HEK293 (cell line): ENCODE measurements around the gene AFF4.

ENCODE experiments used
- CTCF ChIA-PET: fragments of 350-600 bp; formaldehyde crosslinking; extraction: SDS; loops from one replicate; lab custom pipeline; 2021; ENCODE audit warnings: antibody characterized with exemption; lab: Yijun Ruan, JAX
- POLR2A ChIA-PET: fragments of 300-600 bp; formaldehyde crosslinking; extraction: SDS; loops from one replicate; lab custom pipeline; 2020; ENCODE audit warnings: antibody characterized with exemption, inconsistent platforms; lab: Yijun Ruan, JAX
- H3K27ac ChIP-seq: fragments of 200-500 bp; sonication (Bioruptor generic); 2 replicates; pipeline ENCODE4 v1.5.1; 2014; ENCODE audit warnings: low read depth, low read length, control low read depth, inconsistent platforms; ENCODE audit errors: extremely low read depth
- H3K36me3 ChIP-seq, 2 experiments: fragments of 200-500 bp in 1 of 2; sonication (Bioruptor generic) in 1 of 2; 1 replicate in 1 of 2; 2 replicates in 1 of 2; pipeline ENCODE4 v1.5.1; 2014 to 2017; ENCODE audit warnings: inconsistent platforms in 2 of 2, low read length in 2 of 2; ENCODE audit not compliant: control insufficient read depth in 2 of 2, insufficient read depth in 1 of 2
- H3K4me1 ChIP-seq: fragments of 200-500 bp; sonication (Bioruptor generic); 2 replicates; pipeline ENCODE4 v1.5.1; 2014; ENCODE audit warnings: mild to moderate bottlenecking, low read length, inconsistent platforms; ENCODE audit not compliant: control insufficient read depth, insufficient read depth
- H3K4me3 ChIP-seq: 2 replicates; pipeline ENCODE4 v1.5.1; 2011; ENCODE audit warnings: low read depth, mild to moderate bottlenecking, control low read depth, low read length, moderate library complexity
- H3K9me3 ChIP-seq: fragments of 200-500 bp; sonication (Bioruptor generic); 2 replicates; pipeline ENCODE4 v1.5.1; 2014; ENCODE audit warnings: low read depth, low read length, inconsistent platforms; ENCODE audit not compliant: control insufficient read depth, insufficient read depth
- BCL11B ChIP-seq: fragments of 450-650 bp; formaldehyde crosslinking; IDR thresholded peaks from 2 replicates; pipeline ENCODE4 v1.5.1; 2016; ENCODE audit warnings: low read depth, missing biosample characterization, missing genetic modification characterization
- SP7 ChIP-seq: fragments of 450-650 bp; formaldehyde crosslinking; IDR thresholded peaks from 2 replicates; pipeline ENCODE4 v1.5.1; 2016; ENCODE audit warnings: missing biosample characterization, missing genetic modification characterization
- ZBTB1 ChIP-seq: fragments of 450-650 bp; formaldehyde crosslinking; IDR thresholded peaks from 2 replicates; pipeline ENCODE4 v1.5.1; 2016; ENCODE audit warnings: missing biosample characterization, missing genetic modification characterization
- ZFP3 ChIP-seq: fragments of 450-650 bp; formaldehyde crosslinking; IDR thresholded peaks from 2 replicates; pipeline ENCODE4 v1.5.1; 2016; ENCODE audit warnings: low read depth, missing biosample characterization, missing genetic modification characterization
- ZNF221 ChIP-seq: fragments of 450-650 bp; formaldehyde crosslinking; IDR thresholded peaks from 2 replicates; pipeline ENCODE4 v1.5.1; 2017; ENCODE audit warnings: missing biosample characterization, missing genetic modification characterization, borderline replicate concordance
- ZNF423 ChIP-seq: fragments of 450-650 bp; formaldehyde crosslinking; IDR thresholded peaks from 2 replicates; pipeline ENCODE4 v1.5.1; 2016; ENCODE audit warnings: missing biosample characterization, missing genetic modification characterization
- ZNF529 ChIP-seq: fragments of 450-650 bp; formaldehyde crosslinking; IDR thresholded peaks from 2 replicates; pipeline ENCODE4 v1.5.1; 2017; ENCODE audit warnings: missing genetic modification characterization, missing biosample characterization; ENCODE audit not compliant: insufficient replicate concordance
- ZNF596 ChIP-seq: fragments of 450-650 bp; IDR thresholded peaks from 2 replicates; pipeline ENCODE4 v1.5.0; 2018; ENCODE audit warnings: missing biosample characterization, mild to moderate bottlenecking, missing genetic modification characterization, moderate library complexity
- ZXDB ChIP-seq: fragments of 450-650 bp; formaldehyde crosslinking; IDR thresholded peaks from 2 replicates; pipeline ENCODE4 v1.5.1; 2016; ENCODE audit warnings: missing biosample characterization, missing genetic modification characterization
- TF ChIP-seq, protein P1 (sequence below): fragments of 450-650 bp; formaldehyde crosslinking; IDR thresholded peaks from 2 replicates; pipeline ENCODE4 v1.5.1; 2016; ENCODE audit warnings: missing biosample characterization, missing genetic modification characterization
- TF ChIP-seq, protein P2 (sequence below): fragments of 450-650 bp; formaldehyde crosslinking; IDR thresholded peaks from 2 replicates; pipeline ENCODE4 v1.5.1; 2017; ENCODE audit warnings: missing biosample characterization, missing genetic modification characterization
- TF ChIP-seq, protein P3 (sequence below): fragments of 450-650 bp; formaldehyde crosslinking; IDR thresholded peaks from 2 replicates; pipeline ENCODE4 v1.5.1; 2016; ENCODE audit warnings: missing biosample characterization, missing genetic modification characterization

AFF4 gene

GRCh38 chr5:132873930-132874271 lies 89.5 kb downstream of the AFF4 start (continued):
- TF ChIP-seq, protein P1, sequence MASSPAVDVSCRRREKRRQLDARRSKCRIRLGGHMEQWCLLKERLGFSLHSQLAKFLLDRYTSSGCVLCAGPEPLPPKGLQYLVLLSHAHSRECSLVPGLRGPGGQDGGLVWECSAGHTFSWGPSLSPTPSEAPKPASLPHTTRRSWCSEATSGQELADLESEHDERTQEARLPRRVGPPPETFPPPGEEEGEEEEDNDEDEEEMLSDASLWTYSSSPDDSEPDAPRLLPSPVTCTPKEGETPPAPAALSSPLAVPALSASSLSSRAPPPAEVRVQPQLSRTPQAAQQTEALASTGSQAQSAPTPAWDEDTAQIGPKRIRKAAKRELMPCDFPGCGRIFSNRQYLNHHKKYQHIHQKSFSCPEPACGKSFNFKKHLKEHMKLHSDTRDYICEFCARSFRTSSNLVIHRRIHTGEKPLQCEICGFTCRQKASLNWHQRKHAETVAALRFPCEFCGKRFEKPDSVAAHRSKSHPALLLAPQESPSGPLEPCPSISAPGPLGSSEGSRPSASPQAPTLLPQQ (tag by site-specific recombination): no peak
- no peak for TF ChIP-seq ZNF423 (tag by site-specific recombination)
- TF ChIP-seq ZXDB (tag by site-specific recombination): no peak
- TF ChIP-seq ZNF221 (tag by site-specific recombination): no peak
- no peak for TF ChIP-seq ZNF529 (tag by site-specific recombination)
- TF ChIP-seq, protein P2, sequence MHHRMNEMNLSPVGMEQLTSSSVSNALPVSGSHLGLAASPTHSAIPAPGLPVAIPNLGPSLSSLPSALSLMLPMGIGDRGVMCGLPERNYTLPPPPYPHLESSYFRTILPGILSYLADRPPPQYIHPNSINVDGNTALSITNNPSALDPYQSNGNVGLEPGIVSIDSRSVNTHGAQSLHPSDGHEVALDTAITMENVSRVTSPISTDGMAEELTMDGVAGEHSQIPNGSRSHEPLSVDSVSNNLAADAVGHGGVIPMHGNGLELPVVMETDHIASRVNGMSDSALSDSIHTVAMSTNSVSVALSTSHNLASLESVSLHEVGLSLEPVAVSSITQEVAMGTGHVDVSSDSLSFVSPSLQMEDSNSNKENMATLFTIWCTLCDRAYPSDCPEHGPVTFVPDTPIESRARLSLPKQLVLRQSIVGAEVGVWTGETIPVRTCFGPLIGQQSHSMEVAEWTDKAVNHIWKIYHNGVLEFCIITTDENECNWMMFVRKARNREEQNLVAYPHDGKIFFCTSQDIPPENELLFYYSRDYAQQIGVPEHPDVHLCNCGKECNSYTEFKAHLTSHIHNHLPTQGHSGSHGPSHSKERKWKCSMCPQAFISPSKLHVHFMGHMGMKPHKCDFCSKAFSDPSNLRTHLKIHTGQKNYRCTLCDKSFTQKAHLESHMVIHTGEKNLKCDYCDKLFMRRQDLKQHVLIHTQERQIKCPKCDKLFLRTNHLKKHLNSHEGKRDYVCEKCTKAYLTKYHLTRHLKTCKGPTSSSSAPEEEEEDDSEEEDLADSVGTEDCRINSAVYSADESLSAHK (tag by site-specific recombination): no peak
- TF ChIP-seq ZFP3 (tag by site-specific recombination): no peak
- no peak for TF ChIP-seq ZNF596 (tag by site-specific recombination)
- TF ChIP-seq, protein P3, sequence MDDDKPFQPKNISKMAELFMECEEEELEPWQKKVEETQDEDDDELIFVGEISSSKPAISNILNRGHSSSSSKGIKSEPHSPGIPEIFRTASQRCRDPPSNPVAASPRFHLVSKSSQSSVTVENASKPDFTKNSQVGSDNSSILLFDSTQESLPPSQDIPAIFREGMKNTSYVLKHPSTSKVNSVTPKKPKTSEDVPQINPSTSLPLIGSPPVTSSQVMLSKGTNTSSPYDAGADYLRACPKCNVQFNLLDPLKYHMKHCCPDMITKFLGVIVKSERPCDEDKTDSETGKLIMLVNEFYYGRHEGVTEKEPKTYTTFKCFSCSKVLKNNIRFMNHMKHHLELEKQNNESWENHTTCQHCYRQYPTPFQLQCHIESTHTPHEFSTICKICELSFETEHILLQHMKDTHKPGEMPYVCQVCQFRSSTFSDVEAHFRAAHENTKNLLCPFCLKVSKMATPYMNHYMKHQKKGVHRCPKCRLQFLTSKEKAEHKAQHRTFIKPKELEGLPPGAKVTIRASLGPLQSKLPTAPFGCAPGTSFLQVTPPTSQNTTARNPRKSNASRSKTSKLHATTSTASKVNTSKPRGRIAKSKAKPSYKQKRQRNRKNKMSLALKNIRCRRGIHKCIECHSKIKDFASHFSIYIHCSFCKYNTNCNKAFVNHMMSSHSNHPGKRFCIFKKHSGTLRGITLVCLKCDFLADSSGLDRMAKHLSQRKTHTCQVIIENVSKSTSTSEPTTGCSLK (tag by site-specific recombination): no peak
- TF ChIP-seq, all 188 proteins: peak for 0

GRCh38 chr5:132873119-132873929 lies 90.1 kb downstream of the AFF4 start, which contains the start of gene LEAP2:
Gene LEAP2, plus strand, starts transcription at chr5:132873668. Its CDS starts 27 bp downstream, at chr5:132873695.
- TF ChIP-seq SP7 (0 out of 2 replicates have a peak, but pooled peaks have one; percentile 44), ZBTB1 (no peak)
- H3K9me3 ChIP-seq: no peaks in the 10 kb centered on the region
- POLR2A ChIA-PET: interaction anchor here (0.6 kb wide), 1 partner anchor 303 kb away, joined by 5 read pairs; no protein-coding TSS in a partner anchor
- H3K36me3 ChIP-seq: peaks cover 13 to 88% of the 10 kb centered on the region in 2 experiments
- no peak within 1 kb of the TSS for H3K4me3 ChIP-seq
- H3K4me1 ChIP-seq: peaks cover 8% of the 10 kb centered on the region
- no peak within 1 kb of the TSS for H3K27ac ChIP-seq
- CTCF ChIA-PET: interaction anchor here (0.6 to 2.5 kb wide), 2 partner anchors 10 to 30 kb away, joined by 3 to 11 read pairs; no protein-coding TSS in a partner anchor

- POLR2A ChIA-PET: no interaction called here
- CTCF ChIA-PET: interaction anchor here (2.5 kb wide), 1 partner anchor 11 kb away, joined by 11 read pairs; no protein-coding TSS in a partner anchor
- TF ChIP-seq SP7 (peak; percentile 90), BCL11B (no peak)
- TF ChIP-seq, all 188 proteins: peak for 1
- no peak overlapping the region for H3K27ac ChIP-seq
- peaks cover 17 to 88% of the 10 kb centered on the region in 2 experiments for H3K36me3 ChIP-seq
- H3K4me1 ChIP-seq: peaks cover 5% of the 10 kb centered on the region
- H3K9me3 ChIP-seq: no peaks in the 10 kb centered on the region
- H3K4me3 ChIP-seq: no peak overlapping the region
Observed at GRCh38 chr5:132872788-132873118, 90.7 kb downstream of the AFF4 start.
